Endothelial cell of umbilical vein (primary cell): ENCODE data around the gene ATP8A2. TPM values are rescaled to one million over a fixed set of nuclear protein-coding genes. Genes with fewer than 3 reads are reported as not detected.

Experiments used
- BruUV-seq: library from RNA; stranded (reverse); fragments of 400-500 nt; replicated peaks from 2 replicates; lab custom pipeline; 2021; lab: Mats Ljungman, UMichigan
- CTCF ChIA-PET: fragments of 300-600, 350-600 bp; sonication (Branson Sonifier 250); formaldehyde crosslinking; loops from one replicate; lab custom pipeline; 2021; ENCODE audit warnings: antibody characterized with exemption, inconsistent platforms; lab: Charles Lee
- POLR2A ChIA-PET: fragments of 300-600, 350-600 bp; sonication (Branson Sonifier 250); formaldehyde crosslinking; loops from one replicate; lab custom pipeline; 2021; ENCODE audit warnings: antibody characterized with exemption, inconsistent platforms; lab: Charles Lee
- DNase-seq: peaks from one replicate; pipeline ENCODE4 v3.0.0-alpha.2; 2011; ENCODE audit warnings: low read depth, low spot score
- FAIRE-seq: peaks from 2 replicates; lab custom pipeline; 2011; peaks lifted over from hg19 to GRCh38; lab: Jason Lieb, UNC
- H2AFZ ChIP-seq: 2 replicates; pipeline ENCODE4 v1.6.0; 2012; ENCODE audit warnings: low read depth, low read length, control low read depth, inconsistent platforms
- H3K27ac ChIP-seq: 2 replicates; pipeline ENCODE4 v1.5.1; 2011; ENCODE audit warnings: low read depth, mild to moderate bottlenecking, control low read depth, low read length, moderate library complexity; ENCODE audit not compliant: insufficient read depth
- H3K27me3 ChIP-seq, 2 experiments: 2 replicates each; pipeline versions ENCODE4 v1.6.0 to v1.6.1; 2011; ENCODE audit warnings: low read length in 2 of 2, mixed read lengths in 1 of 2; ENCODE audit not compliant: control insufficient read depth in 2 of 2, insufficient read depth in 2 of 2
- H3K36me3 ChIP-seq, 2 experiments: 2 replicates in 1 of 2; 3 replicates in 1 of 2; pipeline ENCODE4 v1.5.1; 2011; ENCODE audit warnings: low read length in 2 of 2, mild to moderate bottlenecking in 1 of 2, moderate library complexity in 1 of 2; ENCODE audit not compliant: control insufficient read depth in 2 of 2, insufficient read depth in 2 of 2; ENCODE audit errors: extremely low read depth in 1 of 2
- H3K4me1 ChIP-seq: 3 replicates; pipeline ENCODE4 v1.5.1; 2011; ENCODE audit warnings: mild to moderate bottlenecking, low read length; ENCODE audit not compliant: control insufficient read depth, insufficient read depth; ENCODE audit errors: extremely low read depth
- H3K4me2 ChIP-seq: 2 replicates; pipeline ENCODE4 v1.6.1; 2011; ENCODE audit warnings: low read length, control low read depth, mixed read lengths; ENCODE audit not compliant: insufficient read depth
- H3K4me3 ChIP-seq, 3 experiments: fragments of 200-600 bp in 1 of 3; sonication (generic), shearing (Covaris generic) in 1 of 3; replicated peaks in 1 of 3; 2 replicates each; pipeline ENCODE4 v1.5.1; 2011 to 2016; ENCODE audit warnings: control low read depth in 3 of 3, low read length in 3 of 3, mild to moderate bottlenecking in 2 of 3, inconsistent platforms in 1 of 3, low read depth in 1 of 3, moderate library complexity in 1 of 3; ENCODE audit not compliant: insufficient read depth in 1 of 3
- H3K79me2 ChIP-seq: 2 replicates; pipeline ENCODE4 v1.6.0; 2012; ENCODE audit warnings: low read length, inconsistent platforms; ENCODE audit not compliant: control insufficient read depth, insufficient read depth
- H3K9ac ChIP-seq: replicated peaks from 2 replicates; pipeline ENCODE3; 2011; ENCODE audit warnings: low read length, control low read depth; ENCODE audit not compliant: insufficient read depth; ENCODE audit errors: extremely low read depth
- H3K9me1 ChIP-seq: replicated peaks from 3 replicates; pipeline ENCODE4 v1.6.0; 2011; ENCODE audit warnings: mild to moderate bottlenecking, low read length; ENCODE audit not compliant: control insufficient read depth, insufficient read depth; ENCODE audit errors: extremely low read depth
- H3K9me3 ChIP-seq: replicated peaks from 2 replicates; pipeline ENCODE4 v1.5.1; 2012; ENCODE audit warnings: low read length, inconsistent platforms; ENCODE audit not compliant: control insufficient read depth, insufficient read depth
- H4K20me1 ChIP-seq: replicated peaks from 2 replicates; pipeline ENCODE3; 2011; ENCODE audit warnings: mild to moderate bottlenecking, low read length; ENCODE audit not compliant: control insufficient read depth, insufficient read depth; ENCODE audit errors: extremely low read depth
- EZH2 ChIP-seq: IDR thresholded peaks from 2 replicates; pipeline ENCODE4 v1.6.1; 2012; ENCODE audit warnings: borderline replicate concordance, low read depth, mild to moderate bottlenecking, moderate library complexity, low read length, inconsistent platforms; ENCODE audit not compliant: severe bottlenecking
- FOS ChIP-seq: IDR thresholded peaks from 2 replicates; pipeline ENCODE4 v1.6.1; 2011; ENCODE audit warnings: mild to moderate bottlenecking, low read length, moderate library complexity, borderline replicate concordance; ENCODE audit not compliant: insufficient read depth
- GATA2 ChIP-seq: IDR thresholded peaks from 2 replicates; pipeline ENCODE4 v1.7.0; 2011; ENCODE audit warnings: low read depth, mild to moderate bottlenecking, moderate library complexity, mixed read lengths, low read length; ENCODE audit not compliant: insufficient read length, insufficient read depth
- JUN ChIP-seq: IDR thresholded peaks from 2 replicates; pipeline ENCODE4 v1.6.1; 2011; ENCODE audit warnings: borderline replicate concordance, low read depth; ENCODE audit not compliant: insufficient read length, insufficient read depth
- MAX ChIP-seq: IDR thresholded peaks from 2 replicates; pipeline ENCODE4 v1.6.1; 2011; ENCODE audit not compliant: insufficient read depth, insufficient read length
- MYC ChIP-seq: IDR thresholded peaks from one replicate; pipeline ENCODE4 v1.6.1; 2011; ENCODE audit warnings: mild to moderate bottlenecking, low read depth, low read length
- POLR2A ChIP-seq: IDR thresholded peaks from 2 replicates; pipeline ENCODE4 v1.6.1; 2012; ENCODE audit warnings: low read depth, mild to moderate bottlenecking, control low read depth, low read length
- POLR2AphosphoS5 ChIP-seq: IDR thresholded peaks from 2 replicates; pipeline ENCODE4 v1.6.1; 2012; ENCODE audit warnings: low read depth, mild to moderate bottlenecking, control low read depth, low read length, moderate library complexity; ENCODE audit not compliant: insufficient read depth
- dilution Hi-C: fragments of 300-500 bp; cut with MboI; formaldehyde crosslinking; loops from one replicate; pipeline ENCODE4 v1.15.0; 2019; ENCODE audit warnings: low sequenced_read_pairs; ENCODE audit not compliant: extremely low pct_ligation_motif_present
- intact Hi-C: fragments of 100-400 bp; cut with micrococcal nuclease; formaldehyde crosslinking; loops from one replicate; pipeline ENCODE4 v1.10.0; 2022
- polyA plus RNA-seq, 4 experiments: library from polyadenylated mRNA; depleted of rRNA in 3 of 4; stranded (reverse) in 3 of 4; unstranded in 1 of 4; fragments of >200 nt; gene quantifications; 2 replicates each; pipeline versions ENCODE4 v1.2.1 to v1.2.3, GENCODE V29; 2011 to 2012; ENCODE audit warnings: missing spikeins in 1 of 4
- total RNA-seq: library from RNA; stranded (reverse); gene quantifications from 2 replicates; pipeline ENCODE4 v1.2.3, GENCODE V29; 2021
- TF ChIP-seq, protein P1 (sequence below), 2 donors: IDR thresholded peaks; 1 replicate in 1 of 2; 2 replicates in 1 of 2; pipeline ENCODE4 v1.5.1; 2011; ENCODE audit warnings: low read length in 2 of 2, mild to moderate bottlenecking in 2 of 2, moderate library complexity in 2 of 2, control low read depth in 1 of 2, inconsistent platforms in 1 of 2, low read depth in 1 of 2; ENCODE audit not compliant: insufficient read depth in 1 of 2; ENCODE audit errors: extremely low read depth in 1 of 2

ATP8A2 gene
- total and polyA plus RNA-seq, 2 donors (not counting 3 experiments of a cell fraction or from before 2014, with no cell fraction given): 0.11 to 0.49 TPM

GRCh38 chr13:25819856-25820530 is 448.2 kb downstream of the ATP8A2 start:
- H3K9me1 ChIP-seq: no peaks in the 10 kb centered on the region
- no peak overlapping the region for H3K4me3 ChIP-seq
- dilution Hi-C loops: no loop called here
- FAIRE-seq (no peak), DNase-seq (no peak)
- no peak overlapping the region for H3K27ac ChIP-seq
- H3K4me1 ChIP-seq: no peaks in the 10 kb centered on the region
- no peak overlapping the region for H2AFZ ChIP-seq
- H4K20me1 ChIP-seq: no peaks in the 10 kb centered on the region
- H3K9ac ChIP-seq: no peak overlapping the region
- ChIA-PET CTCF (interaction anchor here (0.9 to 1.2 kb wide), 2 partner anchors 15 to 245 kb away, joined by 3 to 5 read pairs; no protein-coding TSS in a partner anchor), POLR2A (no interaction called here)
- H3K36me3 ChIP-seq: no peaks in the 10 kb centered on the region
- H3K4me2 ChIP-seq: no peak overlapping the region
- no peaks in the 10 kb centered on the region for H3K9me3 ChIP-seq
- intact Hi-C loops: loop anchor here (10.0 kb wide), 1 partner anchor 245 kb away; no protein-coding TSS in a partner anchor
- no peak for TF ChIP-seq POLR2A
- TF ChIP-seq, protein P1, sequence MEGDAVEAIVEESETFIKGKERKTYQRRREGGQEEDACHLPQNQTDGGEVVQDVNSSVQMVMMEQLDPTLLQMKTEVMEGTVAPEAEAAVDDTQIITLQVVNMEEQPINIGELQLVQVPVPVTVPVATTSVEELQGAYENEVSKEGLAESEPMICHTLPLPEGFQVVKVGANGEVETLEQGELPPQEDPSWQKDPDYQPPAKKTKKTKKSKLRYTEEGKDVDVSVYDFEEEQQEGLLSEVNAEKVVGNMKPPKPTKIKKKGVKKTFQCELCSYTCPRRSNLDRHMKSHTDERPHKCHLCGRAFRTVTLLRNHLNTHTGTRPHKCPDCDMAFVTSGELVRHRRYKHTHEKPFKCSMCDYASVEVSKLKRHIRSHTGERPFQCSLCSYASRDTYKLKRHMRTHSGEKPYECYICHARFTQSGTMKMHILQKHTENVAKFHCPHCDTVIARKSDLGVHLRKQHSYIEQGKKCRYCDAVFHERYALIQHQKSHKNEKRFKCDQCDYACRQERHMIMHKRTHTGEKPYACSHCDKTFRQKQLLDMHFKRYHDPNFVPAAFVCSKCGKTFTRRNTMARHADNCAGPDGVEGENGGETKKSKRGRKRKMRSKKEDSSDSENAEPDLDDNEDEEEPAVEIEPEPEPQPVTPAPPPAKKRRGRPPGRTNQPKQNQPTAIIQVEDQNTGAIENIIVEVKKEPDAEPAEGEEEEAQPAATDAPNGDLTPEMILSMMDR (IDR thresholded peaks at IDR 0.05; ENCODE audit: extremely low read depth in 1 of 2, insufficient read depth in 1 of 2, low read depth in 1 of 2, low read length in 2 of 2): no peak
- no peak for TF ChIP-seq FOS
- no peak for TF ChIP-seq POLR2AphosphoS5
- TF ChIP-seq EZH2: no peak
- no peak for TF ChIP-seq GATA2
- TF ChIP-seq MAX: no peak
- no peak for TF ChIP-seq MYC
- no peak for TF ChIP-seq JUN
- H3K79me2 ChIP-seq: no peaks in the 10 kb centered on the region
- BruUV-seq: no TSS peak
- H3K27me3 ChIP-seq: peaks cover 0 to 6% of the 10 kb centered on the region in 2 experiments
